ENCODE measurements around the gene LRRC37B. TPM values are rescaled to one million over a fixed set of nuclear protein-coding genes. Genes with fewer than 3 reads are reported as not detected.
"Not testable (repeated sequence)": the region's sequence is repeated elsewhere in the genome, so short reads cannot be mapped to it uniquely, and the experiment has no call there.

Gene LRRC37B
- total RNA-seq, 4 donors from 2014 or later: 7.5 to 15.4 (median 11.4) TPM

- Histone ChIP-seq H3K9me3 (no peaks in the 10 kb centered on the region), H3K4me1 (peaks cover 3 to 9% (median 8%) of the 10 kb centered on the region in 4 donors), H3K27me3 (no peaks in the 10 kb centered on the region), H3K27ac (replicated peaks in 1 of 4) (no peak overlapping the region), H3K4me3 (no peak overlapping the region), H3K36me3 (peaks cover 5 to 54% (median 18%) of the 10 kb centered on the region in 4 donors)
- TF ChIP-seq CTCF (IDR thresholded peaks at IDR 0.05) (no peak), EP300 (IDR thresholded peaks at IDR 0.05) (no peak), POLR2AphosphoS5 (IDR thresholded peaks at IDR 0.05) (no peak), POLR2A (IDR thresholded peaks at IDR 0.05; ENCODE audit: low read depth) (no peak)
- intact Hi-C loops (cut with DNase I): no loop called here
- WGBS: 76% methylated on average over 7 of the region's 7 CpGs
- DNase-seq (ENCODE audit: extremely low spot score): no peak
Measured at GRCh38 chr17:32021615-32021955, 14.4 kb downstream of the LRRC37B start.

- H3K27ac ChIP-seq (replicated peaks in 1 of 4); DNase-seq (ENCODE audit: extremely low spot score); H3K9me3 ChIP-seq; H3K4me3 ChIP-seq; H3K4me1 ChIP-seq; H3K27me3 ChIP-seq; intact Hi-C loops (cut with DNase I): not testable (repeated sequence)
- H3K36me3 ChIP-seq: peaks cover 5 to 62% (median 19%) of the 10 kb centered on the region in 4 donors
- WGBS: 86% methylated on average over 2 of the region's 5 CpGs
Measured at GRCh38 chr17:32022554-32022953, 15.4 kb downstream of the LRRC37B start.

GRCh38 chr17:32027271-32027670 lies 20.1 kb downstream of the LRRC37B start:
- intact Hi-C loops (cut with DNase I); H3K27ac ChIP-seq (replicated peaks in 1 of 4); DNase-seq (ENCODE audit: extremely low spot score); H3K4me3 ChIP-seq; H3K4me1 ChIP-seq; H3K27me3 ChIP-seq; H3K9me3 ChIP-seq: not testable (repeated sequence)
- peaks cover 0 to 24% (median 4%) of the 10 kb centered on the region in 4 donors for H3K36me3 ChIP-seq
- 87% methylated on average over 4 of the region's 4 CpGs for WGBS

- Histone ChIP-seq H3K4me3 (no peak overlapping the region), H3K27me3 (no peaks in the 10 kb centered on the region), H3K9me3 (no peaks in the 10 kb centered on the region), H3K36me3 (peaks cover 19 to 59% (median 38%) of the 10 kb centered on the region in 4 donors), H3K27ac (replicated peaks in 1 of 4) (no peak overlapping the region), H3K4me1 (no peaks in the 10 kb centered on the region)
- no peak for DNase-seq (ENCODE audit: extremely low spot score)
- no peak for TF ChIP-seq EP300 (IDR thresholded peaks at IDR 0.05)
- TF ChIP-seq POLR2A (IDR thresholded peaks at IDR 0.05; ENCODE audit: low read depth): no peak
- TF ChIP-seq CTCF (IDR thresholded peaks at IDR 0.05): no peak
- no peak for TF ChIP-seq POLR2AphosphoS5 (IDR thresholded peaks at IDR 0.05)
- 100% methylated on average over 2 of the region's 2 CpGs for WGBS
- intact Hi-C loops (cut with DNase I): no loop called here
Measured at GRCh38 chr17:32033223-32033622, 26.0 kb downstream of the LRRC37B start.

DNA sequence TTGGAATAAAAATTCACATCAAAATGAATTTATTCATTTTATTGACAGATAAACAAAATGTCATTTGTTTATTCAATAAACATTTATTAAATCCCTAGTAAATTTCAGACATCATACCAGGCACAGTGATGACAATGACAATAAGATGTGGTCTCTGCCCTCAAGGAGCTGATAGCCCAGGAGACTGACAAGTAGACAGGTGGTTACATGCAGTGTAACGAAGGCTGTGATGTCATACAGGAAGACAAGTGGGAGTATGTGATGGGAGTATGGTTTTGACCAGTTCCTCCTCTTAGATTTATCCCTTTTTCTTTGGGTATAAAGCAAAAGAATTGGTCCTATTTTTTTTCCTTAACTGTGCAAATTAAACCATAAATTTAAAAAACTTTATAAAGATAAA lies 26.6 kb downstream of the LRRC37B start:
- peaks cover 23 to 64% (median 43%) of the 10 kb centered on the region in 4 donors for H3K36me3 ChIP-seq
- H3K4me1 ChIP-seq; H3K9me3 ChIP-seq; H3K27ac ChIP-seq (replicated peaks in 1 of 4); H3K4me3 ChIP-seq; intact Hi-C loops (cut with DNase I); H3K27me3 ChIP-seq; DNase-seq (ENCODE audit: extremely low spot score): not testable (repeated sequence)
- WGBS: 88% methylated on average over 1 of the region's 1 CpG

DNA sequence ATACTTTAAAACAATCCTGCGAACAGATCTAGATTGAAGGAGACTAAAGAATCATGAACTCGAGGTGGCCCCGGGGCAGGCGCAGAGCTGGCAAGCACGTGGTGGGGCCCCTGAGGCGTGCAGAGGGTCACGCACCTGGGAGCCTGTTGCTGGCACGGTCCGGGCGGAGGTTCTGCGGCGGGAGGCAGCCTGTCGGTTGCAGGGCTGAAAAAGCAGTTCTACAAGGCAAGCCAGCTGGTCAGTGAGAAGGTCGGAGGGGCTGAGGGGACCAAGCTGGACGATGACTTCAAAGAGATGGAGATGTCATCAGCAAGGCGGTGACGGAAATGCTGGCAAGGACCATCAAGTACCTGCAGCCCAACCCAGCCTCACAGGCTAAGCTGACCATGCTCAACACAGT lies 33.1 kb downstream of the LRRC37B start:
- 94% methylated on average over 17 of the region's 17 CpGs for WGBS
- H3K27me3 ChIP-seq; H3K4me1 ChIP-seq; H3K9me3 ChIP-seq; intact Hi-C loops (cut with DNase I); H3K4me3 ChIP-seq; H3K27ac ChIP-seq (replicated peaks in 1 of 4): not testable (repeated sequence)
- DNase-seq (ENCODE audit: extremely low spot score): peak; percentile 68
- H3K36me3 ChIP-seq: peaks cover 26 to 67% (median 58%) of the 10 kb centered on the region in 4 donors

GRCh38 chr17:32041306-32041875 lies 34.2 kb downstream of the LRRC37B start:
- peaks cover 20 to 61% (median 48%) of the 10 kb centered on the region in 4 donors for H3K36me3 ChIP-seq
- H3K4me1 ChIP-seq; intact Hi-C loops (cut with DNase I); H3K9me3 ChIP-seq; DNase-seq (ENCODE audit: extremely low spot score); H3K27ac ChIP-seq (replicated peaks in 1 of 4); H3K27me3 ChIP-seq; H3K4me3 ChIP-seq: not testable (repeated sequence)
- 87% methylated on average over 11 of the region's 19 CpGs for WGBS

GRCh38 chr17:32042266-32042665 lies 35.1 kb downstream of the LRRC37B start:
- peaks cover 20 to 52% (median 40%) of the 10 kb centered on the region in 4 donors for H3K36me3 ChIP-seq
- H3K27ac ChIP-seq (replicated peaks in 1 of 4); H3K4me1 ChIP-seq; intact Hi-C loops (cut with DNase I); H3K27me3 ChIP-seq; H3K9me3 ChIP-seq; H3K4me3 ChIP-seq; DNase-seq (ENCODE audit: extremely low spot score): not testable (repeated sequence)
- WGBS: 94% methylated on average over 5 of the region's 11 CpGs

- H3K4me3 ChIP-seq; intact Hi-C loops (cut with DNase I); DNase-seq (ENCODE audit: extremely low spot score); H3K27me3 ChIP-seq; H3K27ac ChIP-seq (replicated peaks in 1 of 4); H3K4me1 ChIP-seq; H3K9me3 ChIP-seq: not testable (repeated sequence)
- peaks cover 8 to 43% (median 24%) of the 10 kb centered on the region in 4 donors for H3K36me3 ChIP-seq
- WGBS: 86% methylated on average over 3 of the region's 3 CpGs
Measured at GRCh38 chr17:32045611-32046010, 38.4 kb downstream of the LRRC37B start.

DNA sequence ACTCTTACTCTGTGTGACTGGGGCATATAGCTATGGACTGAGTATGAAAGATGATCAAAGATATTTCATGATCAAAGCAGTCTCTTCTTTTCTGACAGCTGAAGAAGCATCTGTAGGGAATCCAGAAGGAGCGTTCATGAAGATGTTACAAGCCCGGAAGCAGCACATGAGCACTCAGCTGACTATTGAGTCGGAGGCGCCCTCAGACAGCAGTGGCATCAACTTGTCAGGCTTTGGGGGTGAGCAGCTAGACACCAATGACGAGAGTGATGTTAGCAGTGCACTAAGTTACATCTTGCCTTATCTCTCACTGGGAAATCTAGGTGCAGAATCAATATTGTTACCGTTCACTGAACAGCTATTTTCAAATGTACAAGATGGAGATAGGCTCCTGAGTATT lies 40.5 kb downstream of the LRRC37B start:
- intact Hi-C loops (cut with DNase I); H3K9me3 ChIP-seq; H3K27me3 ChIP-seq; H3K4me1 ChIP-seq; DNase-seq (ENCODE audit: extremely low spot score); H3K27ac ChIP-seq (replicated peaks in 1 of 4); H3K4me3 ChIP-seq: not testable (repeated sequence)
- peaks cover 8 to 34% (median 10%) of the 10 kb centered on the region in 4 donors for H3K36me3 ChIP-seq
- WGBS: 95% methylated on average over 4 of the region's 6 CpGs

DNA sequence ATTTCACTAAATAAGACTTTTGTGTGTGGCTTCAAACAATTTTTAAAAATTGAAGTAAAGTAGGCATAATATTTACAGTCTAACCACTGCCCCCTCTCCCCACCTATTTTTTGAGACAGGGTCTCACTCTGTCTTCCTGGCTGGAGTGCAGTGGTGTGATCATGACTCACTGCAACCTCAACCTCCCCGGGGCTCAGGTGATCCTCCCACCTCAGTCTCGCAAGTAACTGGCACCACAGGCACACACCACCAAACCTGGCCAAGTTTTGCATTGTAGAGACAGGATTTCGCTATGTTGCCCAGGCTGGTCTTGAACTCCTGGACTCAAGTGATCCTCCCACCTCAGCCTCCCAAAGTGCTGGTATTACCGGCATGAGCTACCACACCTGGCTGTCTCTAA lies 47.8 kb downstream of the LRRC37B start:
- H3K36me3 ChIP-seq; H3K4me1 ChIP-seq; intact Hi-C loops (cut with DNase I); H3K27ac ChIP-seq (replicated peaks in 1 of 4); H3K4me3 ChIP-seq; H3K27me3 ChIP-seq; H3K9me3 ChIP-seq; DNase-seq (ENCODE audit: extremely low spot score): not testable (repeated sequence)
- 90% methylated on average over 2 of the region's 4 CpGs for WGBS

All from esophagus muscularis mucosa (tissue), 4 donors.